Measurements from ENCODE around the gene MESP2.

DNA sequence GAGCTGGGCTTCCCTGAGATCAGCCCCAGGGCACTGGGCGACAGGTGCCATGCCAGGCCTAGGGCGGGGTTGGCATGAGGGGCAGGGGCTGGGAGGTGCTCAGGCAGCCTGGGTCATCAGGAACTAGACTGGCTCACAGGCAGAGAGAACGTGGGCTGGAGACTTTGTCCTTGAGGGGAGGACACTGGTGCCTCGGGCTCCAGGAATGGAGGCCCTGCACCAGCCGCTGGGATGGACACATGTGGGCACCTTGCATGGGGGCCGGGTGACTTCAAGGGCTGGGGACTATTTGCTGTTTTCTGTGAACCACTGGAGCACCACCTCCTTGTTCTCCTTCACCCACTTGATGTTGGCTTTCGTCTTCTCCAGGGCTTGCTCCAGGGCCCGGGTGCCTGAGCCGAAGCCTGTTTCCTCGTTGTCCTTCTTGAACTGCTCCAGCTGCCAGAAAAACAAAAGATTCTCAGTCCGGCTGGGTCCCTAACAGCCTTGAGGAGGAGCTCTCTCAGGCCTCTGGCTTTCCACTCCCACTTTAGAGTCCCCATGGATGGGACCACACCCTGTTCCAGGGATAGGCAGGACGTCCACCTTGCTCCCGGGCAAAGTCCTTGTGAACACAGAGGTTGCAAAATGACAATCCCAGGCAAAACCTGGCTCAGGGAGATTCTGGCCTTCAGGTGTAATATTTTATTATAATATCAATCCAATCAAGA, 9.1 kb downstream of the MESP2 start:
- TF ChIP-seq, protein P1, sequence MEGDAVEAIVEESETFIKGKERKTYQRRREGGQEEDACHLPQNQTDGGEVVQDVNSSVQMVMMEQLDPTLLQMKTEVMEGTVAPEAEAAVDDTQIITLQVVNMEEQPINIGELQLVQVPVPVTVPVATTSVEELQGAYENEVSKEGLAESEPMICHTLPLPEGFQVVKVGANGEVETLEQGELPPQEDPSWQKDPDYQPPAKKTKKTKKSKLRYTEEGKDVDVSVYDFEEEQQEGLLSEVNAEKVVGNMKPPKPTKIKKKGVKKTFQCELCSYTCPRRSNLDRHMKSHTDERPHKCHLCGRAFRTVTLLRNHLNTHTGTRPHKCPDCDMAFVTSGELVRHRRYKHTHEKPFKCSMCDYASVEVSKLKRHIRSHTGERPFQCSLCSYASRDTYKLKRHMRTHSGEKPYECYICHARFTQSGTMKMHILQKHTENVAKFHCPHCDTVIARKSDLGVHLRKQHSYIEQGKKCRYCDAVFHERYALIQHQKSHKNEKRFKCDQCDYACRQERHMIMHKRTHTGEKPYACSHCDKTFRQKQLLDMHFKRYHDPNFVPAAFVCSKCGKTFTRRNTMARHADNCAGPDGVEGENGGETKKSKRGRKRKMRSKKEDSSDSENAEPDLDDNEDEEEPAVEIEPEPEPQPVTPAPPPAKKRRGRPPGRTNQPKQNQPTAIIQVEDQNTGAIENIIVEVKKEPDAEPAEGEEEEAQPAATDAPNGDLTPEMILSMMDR (IDR thresholded peaks at IDR 0.05) = no peak
- TF ChIP-seq TCF7L2 (IDR thresholded peaks at IDR 0.05; ENCODE audit: low read depth, low read length) (no peak), POLR2AphosphoS5 (IDR thresholded peaks at IDR 0.05; ENCODE audit: low read depth, low read length) (no peak)
- TF ChIP-seq, protein P2, sequence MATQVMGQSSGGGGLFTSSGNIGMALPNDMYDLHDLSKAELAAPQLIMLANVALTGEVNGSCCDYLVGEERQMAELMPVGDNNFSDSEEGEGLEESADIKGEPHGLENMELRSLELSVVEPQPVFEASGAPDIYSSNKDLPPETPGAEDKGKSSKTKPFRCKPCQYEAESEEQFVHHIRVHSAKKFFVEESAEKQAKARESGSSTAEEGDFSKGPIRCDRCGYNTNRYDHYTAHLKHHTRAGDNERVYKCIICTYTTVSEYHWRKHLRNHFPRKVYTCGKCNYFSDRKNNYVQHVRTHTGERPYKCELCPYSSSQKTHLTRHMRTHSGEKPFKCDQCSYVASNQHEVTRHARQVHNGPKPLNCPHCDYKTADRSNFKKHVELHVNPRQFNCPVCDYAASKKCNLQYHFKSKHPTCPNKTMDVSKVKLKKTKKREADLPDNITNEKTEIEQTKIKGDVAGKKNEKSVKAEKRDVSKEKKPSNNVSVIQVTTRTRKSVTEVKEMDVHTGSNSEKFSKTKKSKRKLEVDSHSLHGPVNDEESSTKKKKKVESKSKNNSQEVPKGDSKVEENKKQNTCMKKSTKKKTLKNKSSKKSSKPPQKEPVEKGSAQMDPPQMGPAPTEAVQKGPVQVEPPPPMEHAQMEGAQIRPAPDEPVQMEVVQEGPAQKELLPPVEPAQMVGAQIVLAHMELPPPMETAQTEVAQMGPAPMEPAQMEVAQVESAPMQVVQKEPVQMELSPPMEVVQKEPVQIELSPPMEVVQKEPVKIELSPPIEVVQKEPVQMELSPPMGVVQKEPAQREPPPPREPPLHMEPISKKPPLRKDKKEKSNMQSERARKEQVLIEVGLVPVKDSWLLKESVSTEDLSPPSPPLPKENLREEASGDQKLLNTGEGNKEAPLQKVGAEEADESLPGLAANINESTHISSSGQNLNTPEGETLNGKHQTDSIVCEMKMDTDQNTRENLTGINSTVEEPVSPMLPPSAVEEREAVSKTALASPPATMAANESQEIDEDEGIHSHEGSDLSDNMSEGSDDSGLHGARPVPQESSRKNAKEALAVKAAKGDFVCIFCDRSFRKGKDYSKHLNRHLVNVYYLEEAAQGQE (IDR thresholded peaks at IDR 0.05; ENCODE audit: insufficient read depth in 1 of 2, low read depth in 2 of 2, low read length in 1 of 2) = no peak
